Stomach smooth muscle (tissue), 2 donors: ENCODE data around the gene ZNF292.
"Not testable (repeated sequence)": the region's sequence is repeated elsewhere in the genome, so short reads cannot be mapped to it uniquely, and the experiment has no call there.

Source experiments
- H3K27ac ChIP-seq: one replicate; pipeline ENCODE4 v1.7.0; 2013; ENCODE audit warnings: mild to moderate bottlenecking, low read length, inconsistent platforms
- H3K27me3 ChIP-seq, 2 donors: one replicate each; pipeline ENCODE4 v1.7.0; 2013; ENCODE audit warnings: low read length in 2 of 2; ENCODE audit not compliant: insufficient read depth in 2 of 2, control insufficient read depth in 1 of 2
- H3K36me3 ChIP-seq, 2 donors: one replicate each; pipeline ENCODE4 v1.7.0; 2013; ENCODE audit warnings: low read length in 2 of 2; ENCODE audit not compliant: control insufficient read depth in 2 of 2, insufficient read depth in 2 of 2
- H3K4me1 ChIP-seq: one replicate; pipeline ENCODE4 v1.7.0; 2013; ENCODE audit warnings: low read length; ENCODE audit not compliant: control insufficient read depth, insufficient read depth
- H3K4me3 ChIP-seq, 2 donors: one replicate each; pipeline ENCODE4 v1.7.0; 2013; ENCODE audit warnings: low read length in 2 of 2
- H3K9ac ChIP-seq, 2 donors: one replicate each; pipeline ENCODE4 v1.7.0; 2013; ENCODE audit warnings: low read length in 2 of 2, mild to moderate bottlenecking in 1 of 2
- H3K9me3 ChIP-seq, 2 donors: one replicate each; pipeline ENCODE4 v1.7.0; 2013; ENCODE audit warnings: low read length in 2 of 2; ENCODE audit not compliant: control insufficient read depth in 2 of 2
- donor health status: healthy.
- donor health status: Pancreatic carcinoma.

The ZNF292 gene

DNA sequence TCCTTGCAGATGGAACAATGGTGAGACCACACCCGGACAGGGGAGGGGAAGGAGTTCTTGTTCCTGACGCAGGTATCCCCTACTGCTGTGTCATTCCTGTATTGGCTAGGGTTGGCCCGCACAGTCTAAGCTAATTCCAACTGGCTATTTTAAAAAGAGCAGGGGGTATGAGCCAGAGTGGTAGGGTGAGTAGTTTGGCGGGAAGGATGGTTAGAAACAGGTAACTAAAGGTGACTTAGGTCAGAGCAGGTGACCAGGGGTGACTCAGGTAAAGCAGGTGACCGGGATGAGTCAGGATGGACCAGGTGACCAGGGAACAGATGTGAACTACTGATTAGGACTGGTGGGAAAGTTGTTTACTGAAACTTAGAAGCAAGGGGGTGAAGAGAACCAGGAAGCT, 58.0 kb downstream of the ZNF292 start:
- Histone ChIP-seq H3K9ac (no peak overlapping the region), H3K36me3 (peaks cover 0 to 3% of the 10 kb centered on the region in 2 donors), H3K4me3 (no peak overlapping the region), H3K4me1 (no peaks in the 10 kb centered on the region), H3K27ac (no peak overlapping the region), H3K9me3 (no peaks in the 10 kb centered on the region), H3K27me3 (no peaks in the 10 kb centered on the region)

- no peaks in the 10 kb centered on the region for H3K4me1 ChIP-seq
- no peaks in the 10 kb centered on the region for H3K9me3 ChIP-seq
- H3K27me3 ChIP-seq = no peaks in the 10 kb centered on the region
- H3K36me3 ChIP-seq = peaks cover 0 to 3% of the 10 kb centered on the region in 2 donors
- H3K4me3 ChIP-seq = no peak overlapping the region
- H3K27ac ChIP-seq = no peak overlapping the region
- no peak overlapping the region for H3K9ac ChIP-seq
Measured at GRCh38 chr6:87214831-87215230, 59.5 kb downstream of the ZNF292 start.

DNA sequence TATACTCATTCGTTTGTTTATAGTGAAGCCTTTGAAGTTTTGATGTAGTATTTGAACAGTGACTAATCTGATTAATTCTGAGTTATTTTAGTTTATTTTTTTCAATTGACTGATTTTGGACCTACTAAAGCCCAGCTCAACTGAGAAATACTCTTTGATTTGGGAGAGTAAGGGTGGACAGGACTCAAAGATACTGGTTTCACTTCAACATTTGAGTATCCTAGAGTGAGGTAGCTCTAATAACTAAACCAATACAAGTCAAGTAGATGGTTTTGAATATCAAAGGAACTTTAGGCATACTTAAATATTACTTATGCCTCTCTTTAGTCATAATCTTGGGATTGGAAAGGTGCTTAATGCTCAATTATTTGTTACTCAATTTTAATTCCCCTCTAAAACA, 65.6 kb downstream of the ZNF292 start:
- Histone ChIP-seq H3K27ac (no peak overlapping the region), H3K4me1 (no peaks in the 10 kb centered on the region), H3K4me3 (no peak overlapping the region), H3K9ac (no peak overlapping the region), H3K9me3 (no peaks in the 10 kb centered on the region), H3K36me3 (peaks cover 17% of the 10 kb centered on the region in 2 donors), H3K27me3 (no peaks in the 10 kb centered on the region)

GRCh38 chr6:87222676-87223075, 67.3 kb downstream of the ZNF292 start:
- no peak overlapping the region for H3K4me3 ChIP-seq
- no peak overlapping the region for H3K27ac ChIP-seq
- no peaks in the 10 kb centered on the region for H3K9me3 ChIP-seq
- no peaks in the 10 kb centered on the region for H3K27me3 ChIP-seq
- no peak overlapping the region for H3K9ac ChIP-seq
- peaks cover 14 to 17% of the 10 kb centered on the region in 2 donors for H3K36me3 ChIP-seq
- no peaks in the 10 kb centered on the region for H3K4me1 ChIP-seq

GRCh38 chr6:87224971-87225370, 69.6 kb downstream of the ZNF292 start:
- Histone ChIP-seq H3K4me1 (no peaks in the 10 kb centered on the region), H3K9ac (no peak overlapping the region), H3K4me3 (no peak overlapping the region), H3K36me3 (peaks cover 14 to 18% of the 10 kb centered on the region in 2 donors), H3K9me3 (no peaks in the 10 kb centered on the region), H3K27ac (no peak overlapping the region), H3K27me3 (no peaks in the 10 kb centered on the region)

DNA sequence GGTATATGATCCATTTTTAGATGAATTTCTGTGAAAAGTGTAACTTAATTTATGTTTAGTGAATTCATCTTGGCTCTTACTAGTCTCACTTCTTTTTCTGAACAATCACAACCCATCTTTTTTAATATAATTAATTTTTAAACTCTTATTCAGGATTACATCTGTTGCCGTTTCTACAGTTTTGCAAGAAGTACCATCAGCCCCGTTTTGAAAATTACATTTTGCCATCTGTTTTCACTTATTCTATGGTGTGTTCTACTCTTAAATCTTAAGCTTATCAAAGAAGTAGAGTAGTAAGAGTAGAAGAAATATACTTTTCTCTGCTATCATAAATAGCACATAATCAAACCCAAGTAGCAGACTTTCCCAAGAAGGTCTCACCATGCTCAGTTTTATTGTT, 70.1 kb downstream of the ZNF292 start:
- H3K9ac ChIP-seq = no peak overlapping the region
- H3K9me3 ChIP-seq = no peaks in the 10 kb centered on the region
- H3K4me1 ChIP-seq = no peaks in the 10 kb centered on the region
- H3K27ac ChIP-seq = no peak overlapping the region
- peaks cover 14 to 17% of the 10 kb centered on the region in 2 donors for H3K36me3 ChIP-seq
- no peaks in the 10 kb centered on the region for H3K27me3 ChIP-seq
- no peak overlapping the region for H3K4me3 ChIP-seq

DNA sequence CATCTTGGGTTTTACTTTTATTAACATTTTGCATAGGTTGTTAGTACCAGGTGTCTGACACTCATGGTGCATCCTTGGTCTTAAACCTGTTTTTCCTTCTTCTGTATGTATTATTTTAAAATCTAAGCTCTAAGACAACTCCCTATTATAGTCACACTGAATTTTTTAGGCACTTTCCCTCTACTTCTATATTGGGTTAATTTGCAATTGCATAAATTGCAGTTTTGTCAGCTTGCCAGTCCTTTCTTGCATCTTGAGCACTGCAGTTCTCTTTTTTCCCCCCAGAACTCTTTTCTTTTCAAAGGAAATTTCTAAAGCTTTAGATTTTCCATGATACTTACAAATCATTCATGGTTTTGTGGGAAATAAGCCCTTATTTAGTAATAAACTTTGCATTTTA, 70.6 kb downstream of the ZNF292 start:
- Histone ChIP-seq H3K27me3 (no peaks in the 10 kb centered on the region), H3K4me3 (no peak overlapping the region), H3K36me3 (peaks cover 14 to 15% of the 10 kb centered on the region in 2 donors), H3K27ac (no peak overlapping the region), H3K9ac (no peak overlapping the region), H3K9me3 (no peaks in the 10 kb centered on the region), H3K4me1 (no peaks in the 10 kb centered on the region)

GRCh38 chr6:87230801-87231200, 75.4 kb downstream of the ZNF292 start:
- Histone ChIP-seq H3K4me3 (no peak overlapping the region), H3K36me3 (peaks cover under 1 to 3% of the 10 kb centered on the region in 2 donors), H3K4me1 (no peaks in the 10 kb centered on the region), H3K27me3 (no peaks in the 10 kb centered on the region), H3K9me3 (no peaks in the 10 kb centered on the region), H3K27ac (no peak overlapping the region), H3K9ac (no peak overlapping the region)

DNA sequence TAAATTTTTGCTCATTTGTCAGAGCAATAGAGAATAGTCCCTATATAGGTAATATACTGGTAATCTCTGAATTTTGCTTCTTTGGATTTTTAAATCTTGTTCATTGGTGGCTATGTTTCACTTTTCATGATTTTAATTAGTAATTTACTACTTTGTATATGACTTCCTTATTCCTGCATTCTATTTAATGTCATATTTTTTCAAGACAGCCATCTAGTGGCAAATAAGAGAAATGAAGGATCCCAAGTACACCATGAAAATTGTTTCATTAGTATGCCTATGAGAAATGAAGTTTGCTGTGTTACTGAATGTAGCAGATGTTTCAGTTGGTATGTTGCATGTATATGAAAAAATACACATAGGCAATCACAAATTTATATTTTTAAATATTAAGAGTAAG, 82.4 kb downstream of the ZNF292 start:
- Histone ChIP-seq H3K4me1 (no peaks in the 10 kb centered on the region), H3K9me3 (no peaks in the 10 kb centered on the region), H3K4me3 (no peak overlapping the region), H3K27me3 (no peaks in the 10 kb centered on the region), H3K9ac (no peak overlapping the region), H3K36me3 (peaks cover 0 to 5% of the 10 kb centered on the region in 2 donors), H3K27ac (no peak overlapping the region)

GRCh38 chr6:87239098-87239635, 83.8 kb downstream of the ZNF292 start:
- H3K9me3 ChIP-seq, H3K27ac ChIP-seq, H3K36me3 ChIP-seq, H3K9ac ChIP-seq, H3K27me3 ChIP-seq, H3K4me3 ChIP-seq, H3K4me1 ChIP-seq: not testable (repeated sequence)

GRCh38 chr6:87241304-87241703, 85.9 kb downstream of the ZNF292 start:
- Histone ChIP-seq H3K27me3 (no peaks in the 10 kb centered on the region), H3K27ac (no peak overlapping the region), H3K4me3 (no peak overlapping the region), H3K9ac (no peak overlapping the region), H3K4me1 (no peaks in the 10 kb centered on the region), H3K9me3 (no peaks in the 10 kb centered on the region), H3K36me3 (peaks cover 1 to 2% of the 10 kb centered on the region in 2 donors)
